Measurements from ENCODE around the gene RNASEH2A. TPM values are rescaled to one million over a fixed set of nuclear protein-coding genes. Genes with fewer than 3 reads are reported as not detected.

The RNASEH2A gene
- total and polyA plus RNA-seq, 12 donors = 1.8 to 11.5 (median 5.0) TPM

- peaks cover 25% of the 10 kb centered on the region for H3K27me3 ChIP-seq
- intact Hi-C loops (cut with DNase I) = loop anchor here (10.0 kb wide), 2 partner anchors 83 to 283 kb away; no protein-coding TSS in a partner anchor
Observed at GRCh38 chr19:12847159-12848139, 41.1 kb downstream of the RNASEH2A start.

GRCh38 chr19:12856653-12857052, 50.3 kb downstream of the RNASEH2A start:
- intact Hi-C loops (cut with DNase I) = no loop called here
- no peaks in the 10 kb centered on the region for H3K27me3 ChIP-seq
- no peaks in the 10 kb centered on the region for H3K9me3 ChIP-seq (replicated peaks in 1 of 3)
- no peaks in the 10 kb centered on the region for H3K4me1 ChIP-seq (replicated peaks in 1 of 2)
- no peak overlapping the region for H3K4me3 ChIP-seq
- DNase-seq = no peak
- 52 to 75% (median 60%) methylated on average over 1 of the region's 1 CpG for WGBS, 4 donors
- TF ChIP-seq, protein P1, sequence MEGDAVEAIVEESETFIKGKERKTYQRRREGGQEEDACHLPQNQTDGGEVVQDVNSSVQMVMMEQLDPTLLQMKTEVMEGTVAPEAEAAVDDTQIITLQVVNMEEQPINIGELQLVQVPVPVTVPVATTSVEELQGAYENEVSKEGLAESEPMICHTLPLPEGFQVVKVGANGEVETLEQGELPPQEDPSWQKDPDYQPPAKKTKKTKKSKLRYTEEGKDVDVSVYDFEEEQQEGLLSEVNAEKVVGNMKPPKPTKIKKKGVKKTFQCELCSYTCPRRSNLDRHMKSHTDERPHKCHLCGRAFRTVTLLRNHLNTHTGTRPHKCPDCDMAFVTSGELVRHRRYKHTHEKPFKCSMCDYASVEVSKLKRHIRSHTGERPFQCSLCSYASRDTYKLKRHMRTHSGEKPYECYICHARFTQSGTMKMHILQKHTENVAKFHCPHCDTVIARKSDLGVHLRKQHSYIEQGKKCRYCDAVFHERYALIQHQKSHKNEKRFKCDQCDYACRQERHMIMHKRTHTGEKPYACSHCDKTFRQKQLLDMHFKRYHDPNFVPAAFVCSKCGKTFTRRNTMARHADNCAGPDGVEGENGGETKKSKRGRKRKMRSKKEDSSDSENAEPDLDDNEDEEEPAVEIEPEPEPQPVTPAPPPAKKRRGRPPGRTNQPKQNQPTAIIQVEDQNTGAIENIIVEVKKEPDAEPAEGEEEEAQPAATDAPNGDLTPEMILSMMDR (IDR thresholded peaks at IDR 0.05) = no peak
- no peak for TF ChIP-seq POLR2A (IDR thresholded peaks at IDR 0.05)
- no peaks in the 10 kb centered on the region for H3K36me3 ChIP-seq (replicated peaks in 1 of 2)
- no peak overlapping the region for H3K27ac ChIP-seq

More at GRCh38 chr19:12847159-12848139, 41.1 kb downstream of the RNASEH2A start:
- peak; percentile 85 to 95 (median 91) for DNase-seq
- H3K4me1 ChIP-seq (replicated peaks in 1 of 2) = peaks cover 0 to 8% of the 10 kb centered on the region in 2 donors
- 10 to 37% (median 23%) methylated on average over 7 to 69 of the region's 69 CpGs for WGBS, 4 donors
- H3K27ac ChIP-seq = peak overlapping the region in 1 of 5 donors; percentile 52
- TF ChIP-seq, protein P1 (IDR thresholded peaks at IDR 0.05) = peak; percentile 85 to 100 (median 96)
- no peak for TF ChIP-seq POLR2A (IDR thresholded peaks at IDR 0.05)
- no peaks in the 10 kb centered on the region for H3K9me3 ChIP-seq (replicated peaks in 1 of 3)
- H3K4me3 ChIP-seq = peak overlapping the region in 1 of 4 donors; percentile 21
- H3K36me3 ChIP-seq (replicated peaks in 1 of 2) = no peaks in the 10 kb centered on the region

GRCh38 chr19:12858041-12858928, 51.9 kb downstream of the RNASEH2A start:
- TF ChIP-seq POLR2A (IDR thresholded peaks at IDR 0.05) = no peak
- TF ChIP-seq, protein P1 (IDR thresholded peaks at IDR 0.05) = no peak
- intact Hi-C loops (cut with DNase I) = no loop called here
- no peak overlapping the region for H3K27ac ChIP-seq
- no peaks in the 10 kb centered on the region for H3K4me1 ChIP-seq (replicated peaks in 1 of 2)
- H3K9me3 ChIP-seq (replicated peaks in 1 of 3) = no peaks in the 10 kb centered on the region
- WGBS, 4 donors = 87 to 94% (median 91%) methylated on average over 21 to 35 of the region's 35 CpGs
- no peaks in the 10 kb centered on the region for H3K27me3 ChIP-seq
- H3K4me3 ChIP-seq = no peak overlapping the region
- H3K36me3 ChIP-seq (replicated peaks in 1 of 2) = no peaks in the 10 kb centered on the region
- no peak for DNase-seq

DNA sequence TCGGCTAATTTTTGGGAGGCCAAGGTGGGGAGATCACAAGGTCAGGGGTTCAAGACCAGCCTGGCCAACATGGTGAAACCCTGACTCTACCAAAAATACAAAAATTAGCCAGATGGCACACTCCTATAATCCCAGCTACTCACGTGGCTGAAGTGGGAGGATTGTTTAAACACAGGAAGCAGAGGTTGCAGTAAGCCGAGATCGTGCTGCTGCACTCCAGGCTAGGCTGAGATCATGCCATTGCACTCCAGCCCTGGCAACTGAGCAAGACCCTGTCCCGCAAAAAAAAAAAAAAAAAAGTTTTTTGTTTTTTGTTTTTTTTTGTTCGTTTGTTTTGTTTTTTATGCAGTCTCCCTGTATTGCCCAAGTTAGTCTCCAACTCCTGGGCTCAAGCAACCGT, 53.2 kb downstream of the RNASEH2A start:
- intact Hi-C loops (cut with DNase I) = no loop called here
- DNase-seq = no peak
- TF ChIP-seq, protein P1 (IDR thresholded peaks at IDR 0.05) = no peak
- TF ChIP-seq POLR2A (IDR thresholded peaks at IDR 0.05) = no peak

More for the DNA sequence above, 53.2 kb downstream of the RNASEH2A start:
- Histone ChIP-seq H3K36me3 (replicated peaks in 1 of 2) (no peaks in the 10 kb centered on the region), H3K9me3 (replicated peaks in 1 of 3) (no peaks in the 10 kb centered on the region), H3K27me3 (no peaks in the 10 kb centered on the region), H3K27ac (no peak overlapping the region), H3K4me1 (replicated peaks in 1 of 2) (no peaks in the 10 kb centered on the region), H3K4me3 (no peak overlapping the region)
- WGBS, 4 donors = 64 to 71% (median 68%) methylated on average over 7 of the region's 7 CpGs

All from adrenal gland (tissue), 12 donors.